Posterior cingulate gyrus (tissue), 11 donors: ENCODE measurements around the gene TP63.
"Not testable (repeated sequence)": the region's sequence is repeated elsewhere in the genome, so short reads cannot be mapped to it uniquely, and the experiment has no call there.

ENCODE experiments used
- DNase-seq, 10 donors: peaks; one replicate each; pipeline versions ENCODE4 v3.0.0 to v3.0.0-alpha.2; 2020 to 2021; ENCODE audit warnings: mixed read lengths in 3 of 10
- intact Hi-C: fragments of 100-400 bp; cut with DNase I; formaldehyde crosslinking; loops from one replicate; pipeline ENCODE4 v1.15.1; 2023

TP63 gene

GRCh38 chr3:189720736-189721417 lies 89.7 kb downstream of the TP63 start:
- intact Hi-C loops: no loop called here
- DNase-seq: no peak

DNA sequence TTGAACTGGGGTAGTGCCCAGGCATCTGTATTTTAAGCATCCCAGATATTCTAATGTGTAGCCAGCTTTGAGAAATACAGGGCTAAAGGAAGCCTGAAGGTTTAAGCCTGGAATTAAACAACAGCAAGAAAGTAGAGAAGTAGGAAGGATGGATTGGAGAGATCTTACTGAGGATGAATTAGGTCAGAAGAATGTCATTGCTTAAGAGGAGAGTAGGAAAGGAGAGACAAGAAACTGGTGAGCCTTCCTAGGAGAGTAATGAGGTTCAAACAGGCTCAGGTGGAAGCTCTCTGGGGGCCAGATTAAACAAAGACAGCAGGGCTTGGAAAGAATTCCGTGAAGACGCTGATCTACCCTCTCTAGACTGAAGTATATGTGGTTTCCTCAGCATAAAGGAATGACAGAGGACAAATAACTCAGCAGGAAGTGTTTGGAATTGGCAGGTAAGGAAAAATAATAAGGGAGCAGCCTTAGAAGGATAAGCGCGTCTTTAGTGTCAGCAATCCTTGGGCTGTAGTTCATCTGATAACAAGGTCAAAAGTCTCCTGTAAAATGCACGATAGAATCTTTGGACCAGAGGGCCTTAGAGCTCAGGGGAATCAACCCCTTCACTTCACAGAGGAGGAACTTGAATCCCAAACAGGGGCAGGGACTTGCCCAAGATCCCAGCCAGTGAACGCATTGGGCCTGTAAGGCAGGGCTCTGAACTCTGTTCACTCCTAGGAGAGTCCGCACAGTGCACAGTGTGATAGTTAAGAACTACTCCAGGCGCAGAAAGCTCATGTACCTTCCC lies 90.9 kb downstream of the TP63 start:
- intact Hi-C loops: no loop called here
- DNase-seq: no peak

GRCh38 chr3:189724356-189724755 lies 93.2 kb downstream of the TP63 start:
- intact Hi-C loops: no loop called here
- no peak for DNase-seq

- intact Hi-C loops: no loop called here
- DNase-seq: no peak
These were observed 95.1 kb downstream of the TP63 start for GRCh38 chr3:189726277-189726676.

DNA sequence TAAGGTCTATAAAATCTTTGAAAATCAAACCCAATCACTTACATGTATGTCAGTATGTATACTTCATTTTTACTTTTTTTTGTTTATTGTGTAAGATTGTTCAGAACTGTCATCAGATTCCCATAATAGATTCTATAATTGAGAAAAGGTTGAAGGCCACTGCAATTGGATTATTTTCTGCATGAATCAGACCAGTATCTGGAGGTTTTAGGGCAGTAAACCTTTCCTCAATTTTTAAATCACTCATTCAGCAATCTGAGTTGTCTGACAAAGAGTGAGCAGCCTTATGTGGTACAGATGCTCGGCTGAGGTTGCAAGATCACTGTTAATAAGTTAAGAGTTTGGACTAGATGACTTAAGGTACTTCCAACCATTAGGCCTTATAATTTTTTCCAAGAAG lies 96.0 kb downstream of the TP63 start:
- intact Hi-C loops: no loop called here
- DNase-seq: no peak

GRCh38 chr3:189727898-189728297 lies 96.7 kb downstream of the TP63 start:
- DNase-seq: no peak

GRCh38 chr3:189728915-189729314 lies 97.7 kb downstream of the TP63 start:
- DNase-seq: no peak
- intact Hi-C loops: no loop called here

More at GRCh38 chr3:189727898-189728297, 96.7 kb downstream of the TP63 start:
- intact Hi-C loops: no loop called here

DNA sequence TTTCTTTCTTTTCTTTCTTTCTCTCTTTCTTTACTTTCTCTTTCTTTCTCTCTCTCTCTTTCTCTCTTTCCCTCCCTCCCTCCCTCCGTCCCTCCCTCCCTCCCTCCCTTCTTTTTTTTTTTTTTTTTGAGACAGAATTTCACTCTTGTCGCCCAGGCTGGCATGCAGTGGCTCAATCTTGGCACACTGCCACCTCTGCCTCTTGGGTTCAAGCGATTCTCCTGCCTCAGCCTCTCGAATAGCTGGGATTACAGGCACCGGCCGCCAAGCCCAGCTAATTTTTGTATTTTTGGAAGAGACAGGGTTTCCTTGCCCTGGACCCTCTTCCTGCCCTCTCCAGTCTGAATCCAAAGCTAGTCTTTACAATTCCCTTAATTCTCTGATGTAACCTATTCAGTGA lies 102.9 kb downstream of the TP63 start:
- intact Hi-C loops: no loop called here
- DNase-seq: peak in 2 of 10 donors; percentile 52 to 60

GRCh38 chr3:189735913-189736312 lies 104.7 kb downstream of the TP63 start:
- intact Hi-C loops: no loop called here
- no peak for DNase-seq

DNA sequence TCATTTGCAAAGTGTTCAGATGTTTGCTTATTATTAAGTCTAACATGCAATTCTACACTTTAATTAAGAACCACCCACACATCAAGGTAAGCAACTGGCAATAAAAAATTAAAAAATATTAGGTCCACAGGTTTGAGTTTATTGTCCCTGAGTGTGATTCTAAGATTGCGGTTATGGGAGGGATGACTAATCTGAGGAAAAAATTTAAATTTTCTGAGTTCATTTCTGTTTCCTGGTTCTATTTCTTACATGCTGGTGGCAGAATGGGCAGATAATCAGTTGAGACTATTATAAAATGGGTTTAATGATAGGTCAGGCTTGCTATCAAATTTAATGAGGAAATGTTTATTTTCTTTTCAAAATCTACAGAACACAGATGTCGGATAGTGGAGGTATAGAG lies 105.9 kb downstream of the TP63 start:
- intact Hi-C loops: no loop called here
- no peak for DNase-seq

DNA sequence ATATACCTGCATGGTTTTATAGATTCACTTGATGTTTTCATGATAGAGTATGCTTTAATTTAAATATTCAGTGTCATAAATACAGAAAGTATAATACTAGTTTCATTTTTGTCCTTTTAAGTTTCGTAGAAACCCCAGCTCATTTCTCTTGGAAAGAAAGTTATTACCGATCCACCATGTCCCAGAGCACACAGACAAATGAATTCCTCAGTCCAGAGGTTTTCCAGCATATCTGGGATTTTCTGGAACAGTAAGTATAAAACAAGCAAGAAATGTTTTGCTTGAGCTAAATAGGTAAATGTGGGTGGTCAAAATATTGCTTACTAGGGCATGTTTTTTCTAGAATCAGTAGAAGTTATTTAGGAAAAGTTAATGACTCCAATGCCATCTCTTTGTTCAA lies 106.4 kb downstream of the TP63 start:
- intact Hi-C loops: no loop called here
- DNase-seq: no peak

- DNase-seq: no peak
- intact Hi-C loops: no loop called here
These were observed 108.2 kb downstream of the TP63 start for GRCh38 chr3:189739378-189739777.

- intact Hi-C loops: no loop called here
- no peak for DNase-seq
These were observed 109.0 kb downstream of the TP63 start for GRCh38 chr3:189740156-189740555.

DNA sequence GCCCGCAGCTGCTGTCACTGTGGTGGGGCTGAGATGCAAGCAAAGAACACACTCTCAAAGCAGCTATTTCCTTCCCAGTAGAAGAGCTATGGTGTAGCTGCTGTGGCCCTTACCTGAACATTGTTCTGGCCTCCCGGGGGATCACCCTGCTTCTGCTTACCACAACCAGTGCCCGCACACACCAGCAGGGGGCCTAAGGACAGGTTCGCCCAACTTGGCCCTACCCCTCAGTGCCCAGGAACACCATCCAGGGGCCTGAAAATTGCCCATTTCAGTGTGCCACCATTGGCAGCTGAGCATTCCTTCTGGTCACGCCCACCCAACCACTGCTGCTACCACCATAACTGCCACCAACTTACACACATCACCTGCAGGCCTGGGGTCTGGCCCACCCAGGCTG lies 113.0 kb downstream of the TP63 start:
- intact Hi-C loops: no loop called here
- no peak for DNase-seq

DNA sequence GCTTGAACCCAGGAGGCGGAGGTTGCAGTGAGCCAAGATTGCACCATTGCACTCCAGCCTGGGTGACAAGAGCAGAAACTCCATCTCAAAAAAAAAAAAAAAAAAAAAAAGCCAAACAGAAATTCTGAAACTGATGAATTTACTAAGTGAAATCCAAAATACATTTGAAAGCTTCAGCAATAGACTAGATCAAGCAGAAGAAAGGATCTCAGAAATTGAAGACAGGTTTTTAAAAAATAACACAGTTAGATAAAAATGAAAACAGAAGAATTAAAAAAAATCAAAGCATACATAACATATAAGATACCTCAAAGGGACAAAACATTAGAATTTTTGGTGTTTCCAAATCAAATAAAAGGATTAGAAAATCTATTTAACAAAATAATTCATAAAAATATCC lies 114.4 kb downstream of the TP63 start:
- DNase-seq: no peak
- intact Hi-C loops: no loop called here

- intact Hi-C loops: no loop called here
- no peak for DNase-seq
These were observed 116.9 kb downstream of the TP63 start for GRCh38 chr3:189748046-189748445.

GRCh38 chr3:189750972-189751371 lies 119.8 kb downstream of the TP63 start:
- intact Hi-C loops, DNase-seq: not testable (repeated sequence)

DNA sequence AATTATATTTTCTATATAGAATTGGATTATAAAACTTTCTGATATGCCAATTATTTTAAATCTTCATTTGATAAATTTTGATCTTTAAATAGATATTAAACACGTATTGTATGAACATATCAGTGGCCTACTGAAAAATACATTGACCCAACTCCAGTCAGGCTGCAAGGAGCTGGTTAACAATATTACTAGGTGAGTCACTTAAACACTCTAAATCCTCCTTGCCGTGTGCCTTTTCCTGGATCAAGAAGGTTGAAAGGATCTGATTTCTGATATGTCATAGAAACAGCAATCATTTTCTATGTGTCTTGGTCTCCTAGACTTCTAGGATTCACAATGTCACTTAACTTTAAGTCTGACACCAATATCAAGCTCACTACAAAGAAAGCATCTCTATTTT lies 123.2 kb downstream of the TP63 start:
- intact Hi-C loops: no loop called here
- no peak for DNase-seq

DNA sequence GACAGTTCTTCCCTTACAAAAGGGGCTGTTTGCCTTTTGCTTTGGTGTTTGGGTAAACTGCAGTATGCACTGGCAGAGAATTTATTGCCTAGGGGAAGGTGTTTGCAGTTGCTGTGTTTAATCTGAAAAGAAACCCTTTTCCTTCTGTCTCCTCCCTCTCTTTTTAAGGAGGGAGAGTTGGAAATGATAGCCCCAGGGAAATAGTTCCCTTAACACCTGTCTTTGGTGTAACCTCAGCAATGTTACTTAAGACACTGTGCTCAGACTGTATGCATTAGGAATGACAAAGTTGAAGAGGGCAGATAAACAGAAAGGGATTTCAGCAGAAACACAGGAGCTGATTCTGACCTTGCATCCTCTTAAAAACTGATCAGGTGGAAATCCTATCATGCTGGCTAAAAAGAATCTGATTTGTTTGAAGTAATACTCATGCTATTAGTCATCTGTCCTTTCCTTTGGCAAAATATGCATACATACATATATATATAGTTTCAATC lies 125.4 kb downstream of the TP63 start:
- intact Hi-C loops: no loop called here
- DNase-seq: no peak

- DNase-seq: peak in 1 of 10 donors; percentile 67
These were observed 127.0 kb downstream of the TP63 start for GRCh38 chr3:189758186-189758585.

DNA sequence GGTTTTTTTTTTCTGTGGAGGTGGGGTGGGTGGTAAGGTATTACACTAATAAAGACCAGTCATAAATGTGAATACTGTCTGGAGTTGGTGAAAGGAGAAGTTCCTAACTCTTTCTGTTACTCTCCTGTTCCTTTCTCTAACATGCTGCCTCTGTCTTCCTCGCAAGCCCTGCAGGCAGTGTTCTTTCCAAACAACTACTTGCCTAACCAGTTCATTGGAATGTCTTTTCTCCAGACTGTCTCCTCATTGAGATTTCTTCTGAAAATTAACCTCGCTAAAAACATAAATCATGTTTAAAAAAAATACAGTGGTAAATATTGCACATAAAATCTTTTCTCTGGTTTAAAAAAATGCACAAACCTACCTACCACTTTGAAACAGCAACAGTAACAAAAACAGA lies 135.2 kb downstream of the TP63 start:
- intact Hi-C loops: no loop called here
- no peak for DNase-seq

More at GRCh38 chr3:189758186-189758585, 127.0 kb downstream of the TP63 start:
- intact Hi-C loops: no loop called here
